GM19193 (cell line): ENCODE results near the gene NTRK2.

ENCODE experiments used
- POLR2A ChIP-seq: IDR thresholded peaks from 4 replicates; pipeline ENCODE4 v1.6.1; 2011; ENCODE audit not compliant: insufficient read depth, insufficient read length; ENCODE audit errors: extremely low read depth

Gene NTRK2

GRCh38 chr9:84875193-84875592 lies 205.7 kb downstream of the NTRK2 start:
- TF ChIP-seq POLR2A = no peak

- TF ChIP-seq POLR2A = no peak
Observed at GRCh38 chr9:84879631-84880030, 210.1 kb downstream of the NTRK2 start.

GRCh38 chr9:84880835-84881234 lies 211.3 kb downstream of the NTRK2 start:
- TF ChIP-seq POLR2A = no peak

GRCh38 chr9:84886866-84887265 lies 217.3 kb downstream of the NTRK2 start:
- no peak for TF ChIP-seq POLR2A

GRCh38 chr9:84891924-84892323 lies 222.4 kb downstream of the NTRK2 start:
- TF ChIP-seq POLR2A = no peak

GRCh38 chr9:84893419-84894128 lies 224.0 kb downstream of the NTRK2 start:
- no peak for TF ChIP-seq POLR2A

GRCh38 chr9:84894859-84895258 lies 225.3 kb downstream of the NTRK2 start:
- TF ChIP-seq POLR2A = no peak

- no peak for TF ChIP-seq POLR2A
Observed at GRCh38 chr9:84897362-84898094, 228.0 kb downstream of the NTRK2 start.

GRCh38 chr9:84898188-84898587 lies 228.7 kb downstream of the NTRK2 start:
- no peak for TF ChIP-seq POLR2A

GRCh38 chr9:84899326-84899725 lies 229.8 kb downstream of the NTRK2 start:
- no peak for TF ChIP-seq POLR2A

- no peak for TF ChIP-seq POLR2A
Observed at GRCh38 chr9:84900421-84900820, 230.9 kb downstream of the NTRK2 start.

GRCh38 chr9:84903963-84904362 lies 234.4 kb downstream of the NTRK2 start:
- TF ChIP-seq POLR2A = no peak

GRCh38 chr9:84916769-84917168 lies 247.2 kb downstream of the NTRK2 start:
- no peak for TF ChIP-seq POLR2A

GRCh38 chr9:84917366-84918070 lies 248.0 kb downstream of the NTRK2 start:
- TF ChIP-seq POLR2A = no peak

- no peak for TF ChIP-seq POLR2A
Observed at GRCh38 chr9:84919440-84919839, 249.9 kb downstream of the NTRK2 start.

GRCh38 chr9:84921175-84921574 lies 251.6 kb downstream of the NTRK2 start:
- TF ChIP-seq POLR2A = no peak
